ENCODE data around the gene NPAS2.

NPAS2 gene

GRCh38 chr2:100789361-100789760 is 30.6 kb upstream of the NPAS2 start:
- Histone ChIP-seq H3K27ac (ENCODE audit: low read length) (no peak overlapping the region), H2AFZ (ENCODE audit: low read length) (no peak overlapping the region), H3F3A (ENCODE audit: insufficient read depth, low read length) (no peaks in the 10 kb centered on the region), H3K4me1 (ENCODE audit: low read length) (no peaks in the 10 kb centered on the region), H3K9me3 (replicated peaks; ENCODE audit: insufficient read depth, low read length) (no peaks in the 10 kb centered on the region), H3K9ac (ENCODE audit: low read length) (no peak overlapping the region), H3K4me2 (ENCODE audit: low read depth, low read length) (no peak overlapping the region), H3K36me3 (replicated peaks; ENCODE audit: insufficient read depth, low read length) (no peaks in the 10 kb centered on the region), H3K9me2 (replicated peaks; ENCODE audit: insufficient read depth, low read length) (no peaks in the 10 kb centered on the region), H3K79me2 (ENCODE audit: low read length) (no peaks in the 10 kb centered on the region), H3K27me3 (replicated peaks; ENCODE audit: insufficient read depth, low read length) (no peaks in the 10 kb centered on the region), H3K4me3 (ENCODE audit: low read length) (no peak overlapping the region), H4K20me1 (ENCODE audit: insufficient read depth, low read length) (no peaks in the 10 kb centered on the region)
- no peak for DNase-seq
- TF ChIP-seq EZH2 (optimal IDR thresholded peaks at IDR 0.05; ENCODE audit: low read depth, low read length) (no peak), CTCF (IDR thresholded peaks at IDR 0.05; ENCODE audit: low read length) (no peak), EZH2phosphoT487 (IDR thresholded peaks at IDR 0.05; ENCODE audit: low read length) (no peak)

GRCh38 chr2:100791294-100791935 is 28.5 kb upstream of the NPAS2 start:
- TF ChIP-seq CTCF (IDR thresholded peaks at IDR 0.05; ENCODE audit: low read length) (no peak), EZH2 (optimal IDR thresholded peaks at IDR 0.05; ENCODE audit: low read depth, low read length) (no peak), EZH2phosphoT487 (IDR thresholded peaks at IDR 0.05; ENCODE audit: low read length) (no peak)
- Histone ChIP-seq H3K4me3 (ENCODE audit: low read length) (no peak overlapping the region), H3K27me3 (replicated peaks; ENCODE audit: insufficient read depth, low read length) (no peaks in the 10 kb centered on the region), H3F3A (ENCODE audit: insufficient read depth, low read length) (no peaks in the 10 kb centered on the region), H3K79me2 (ENCODE audit: low read length) (no peaks in the 10 kb centered on the region), H3K4me1 (ENCODE audit: low read length) (no peaks in the 10 kb centered on the region), H3K9me2 (replicated peaks; ENCODE audit: insufficient read depth, low read length) (no peaks in the 10 kb centered on the region), H3K4me2 (ENCODE audit: low read depth, low read length) (no peak overlapping the region), H3K36me3 (replicated peaks; ENCODE audit: insufficient read depth, low read length) (no peaks in the 10 kb centered on the region), H3K9ac (ENCODE audit: low read length) (no peak overlapping the region), H4K20me1 (ENCODE audit: insufficient read depth, low read length) (no peaks in the 10 kb centered on the region), H3K27ac (ENCODE audit: low read length) (no peak overlapping the region), H3K9me3 (replicated peaks; ENCODE audit: insufficient read depth, low read length) (no peaks in the 10 kb centered on the region), H2AFZ (ENCODE audit: low read length) (no peak overlapping the region)
- no peak for DNase-seq

GRCh38 chr2:100791936-100792308 is 28.0 kb upstream of the NPAS2 start:
- no peaks in the 10 kb centered on the region for H3K27me3 ChIP-seq (replicated peaks; ENCODE audit: insufficient read depth, low read length)
- no peaks in the 10 kb centered on the region for H3F3A ChIP-seq (ENCODE audit: insufficient read depth, low read length)
- H3K9me3 ChIP-seq (replicated peaks; ENCODE audit: insufficient read depth, low read length): no peaks in the 10 kb centered on the region
- no peaks in the 10 kb centered on the region for H3K79me2 ChIP-seq (ENCODE audit: low read length)
- no peak overlapping the region for H3K9ac ChIP-seq (ENCODE audit: low read length)
- H4K20me1 ChIP-seq (ENCODE audit: insufficient read depth, low read length): no peaks in the 10 kb centered on the region
- H3K27ac ChIP-seq (ENCODE audit: low read length): no peak overlapping the region
- no peak for DNase-seq
- H3K4me2 ChIP-seq (ENCODE audit: low read depth, low read length): no peak overlapping the region
- TF ChIP-seq CTCF (IDR thresholded peaks at IDR 0.05; ENCODE audit: low read length) (no peak), EZH2 (optimal IDR thresholded peaks at IDR 0.05; ENCODE audit: low read depth, low read length) (no peak), EZH2phosphoT487 (IDR thresholded peaks at IDR 0.05; ENCODE audit: low read length) (no peak)
- no peaks in the 10 kb centered on the region for H3K36me3 ChIP-seq (replicated peaks; ENCODE audit: insufficient read depth, low read length)
- H3K4me3 ChIP-seq (ENCODE audit: low read length): no peak overlapping the region
- no peaks in the 10 kb centered on the region for H3K9me2 ChIP-seq (replicated peaks; ENCODE audit: insufficient read depth, low read length)
- H2AFZ ChIP-seq (ENCODE audit: low read length): no peak overlapping the region
- no peaks in the 10 kb centered on the region for H3K4me1 ChIP-seq (ENCODE audit: low read length)

All from MM.1S (cell line).